Measurements from ENCODE around the gene TRAF3. TPM values are rescaled to one million over a fixed set of nuclear protein-coding genes. Genes with fewer than 3 reads are reported as not detected.

TRAF3 gene
- total RNA-seq, 2 donors from 2014 or later: 14.5 to 28.7 TPM

GRCh38 chr14:102811254-102811963 lies 34.2 kb downstream of the TRAF3 start:
- no peak for TF ChIP-seq CTCF (IDR thresholded peaks at IDR 0.05)
- DNase-seq (ENCODE audit: low spot score) (no peak), ATAC-seq (ENCODE audit: insufficient number of reproducible peaks, low FRiP score, low read depth) (no peak)
- H3K27ac ChIP-seq: no peak overlapping the region
- no peaks in the 10 kb centered on the region for H3K36me3 ChIP-seq
- H3K9me3 ChIP-seq: no peaks in the 10 kb centered on the region
- H3K4me1 ChIP-seq (ENCODE audit: control insufficient read depth in 1 of 2, low read depth in 2 of 2): no peaks in the 10 kb centered on the region
- no peak overlapping the region for H3K4me3 ChIP-seq
- H3K27me3 ChIP-seq (replicated peaks; ENCODE audit: insufficient read depth): no peaks in the 10 kb centered on the region

- no peak for ATAC-seq (ENCODE audit: insufficient number of reproducible peaks, low FRiP score, low read depth)
- Histone ChIP-seq H3K4me1 (ENCODE audit: control insufficient read depth in 1 of 2, low read depth in 2 of 2) (no peaks in the 10 kb centered on the region), H3K27ac (no peak overlapping the region), H3K9me3 (no peaks in the 10 kb centered on the region), H3K4me3 (no peak overlapping the region), H3K36me3 (no peaks in the 10 kb centered on the region), H3K27me3 (replicated peaks; ENCODE audit: insufficient read depth) (no peaks in the 10 kb centered on the region)
- TF ChIP-seq CTCF (IDR thresholded peaks at IDR 0.05): no peak
- no peak for DNase-seq (ENCODE audit: low spot score)
These were observed 34.7 kb downstream of the TRAF3 start for GRCh38 chr14:102811971-102812370.

GRCh38 chr14:102813691-102814090 lies 36.4 kb downstream of the TRAF3 start:
- no peak for ATAC-seq (ENCODE audit: insufficient number of reproducible peaks, low FRiP score, low read depth)

GRCh38 chr14:102817318-102817717 lies 40.1 kb downstream of the TRAF3 start:
- no peaks in the 10 kb centered on the region for H3K9me3 ChIP-seq
- H3K4me1 ChIP-seq (ENCODE audit: control insufficient read depth in 1 of 2, low read depth in 2 of 2): peaks cover 0 to 6% of the 10 kb centered on the region in 2 donors
- H3K27me3 ChIP-seq (replicated peaks; ENCODE audit: insufficient read depth): no peaks in the 10 kb centered on the region
- H3K4me3 ChIP-seq: no peak overlapping the region
- DNase-seq (ENCODE audit: low spot score) (no peak), ATAC-seq (ENCODE audit: insufficient number of reproducible peaks, low FRiP score, low read depth) (no peak)
- H3K27ac ChIP-seq: no peak overlapping the region
- H3K36me3 ChIP-seq: no peaks in the 10 kb centered on the region
- no peak for TF ChIP-seq CTCF (IDR thresholded peaks at IDR 0.05)

More at GRCh38 chr14:102813691-102814090, 36.4 kb downstream of the TRAF3 start:
- DNase-seq (ENCODE audit: low spot score): no peak
- Histone ChIP-seq H3K4me3 (no peak overlapping the region), H3K9me3 (no peaks in the 10 kb centered on the region), H3K4me1 (ENCODE audit: control insufficient read depth in 1 of 2, low read depth in 2 of 2) (no peaks in the 10 kb centered on the region), H3K36me3 (no peaks in the 10 kb centered on the region), H3K27me3 (replicated peaks; ENCODE audit: insufficient read depth) (no peaks in the 10 kb centered on the region), H3K27ac (no peak overlapping the region)
- TF ChIP-seq CTCF (IDR thresholded peaks at IDR 0.05): no peak

GRCh38 chr14:102817942-102818940 lies 41.0 kb downstream of the TRAF3 start:
- no peaks in the 10 kb centered on the region for H3K27me3 ChIP-seq (replicated peaks; ENCODE audit: insufficient read depth)
- H3K27ac ChIP-seq: no peak overlapping the region
- no peaks in the 10 kb centered on the region for H3K36me3 ChIP-seq
- DNase-seq (ENCODE audit: low spot score) (no peak), ATAC-seq (ENCODE audit: insufficient number of reproducible peaks, low FRiP score, low read depth) (no peak)
- no peaks in the 10 kb centered on the region for H3K9me3 ChIP-seq
- TF ChIP-seq CTCF (IDR thresholded peaks at IDR 0.05): no peak
- no peak overlapping the region for H3K4me3 ChIP-seq
- H3K4me1 ChIP-seq (ENCODE audit: control insufficient read depth in 1 of 2, low read depth in 2 of 2): peaks cover 0 to 6% of the 10 kb centered on the region in 2 donors
